GM13977 (cell line): ENCODE data around the gene SRF.

Experiments used
- DNase-seq: peaks from one replicate; pipeline ENCODE4 v3.0.0; 2012; ENCODE audit warnings: low spot score
- in situ Hi-C: fragments of 300-500 bp; cut with MboI; formaldehyde crosslinking; loops from one replicate; pipeline ENCODE4 v1.12.0; 2022; ENCODE audit warnings: low sequenced_read_pairs, low pct_unique_long_range_greater_than_20kb, mixed read lengths, inconsistent platforms; ENCODE audit not compliant: unreplicated experiment
- TF ChIP-seq, protein P1 (sequence below): IDR thresholded peaks from 2 replicates; pipeline ENCODE4 v1.5.1; 2012; ENCODE audit warnings: mild to moderate bottlenecking, control low read depth; ENCODE audit not compliant: insufficient read depth; ENCODE audit errors: extremely low read depth, missing control alignments

The SRF gene

DNA sequence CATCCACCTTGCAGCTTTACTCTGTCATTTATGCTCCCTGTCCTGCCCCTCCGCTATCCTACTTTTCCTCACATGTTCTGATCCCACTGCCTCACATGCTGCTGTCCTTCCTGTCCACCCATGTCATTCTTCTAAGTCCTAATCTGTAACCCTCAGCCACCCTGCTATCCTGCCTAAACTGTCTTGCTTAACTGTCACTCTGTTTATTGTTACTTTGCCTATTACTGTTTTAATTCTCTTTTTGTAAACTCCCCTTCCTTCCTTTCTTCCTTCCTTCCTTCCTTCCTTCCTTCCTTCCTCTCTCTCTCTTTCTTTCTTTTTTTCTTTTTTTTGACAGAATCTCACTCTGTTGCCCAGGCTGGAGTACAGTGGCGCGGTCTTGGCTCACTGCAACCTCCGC, 12.4 kb downstream of the SRF start:
- TF ChIP-seq, protein P1, sequence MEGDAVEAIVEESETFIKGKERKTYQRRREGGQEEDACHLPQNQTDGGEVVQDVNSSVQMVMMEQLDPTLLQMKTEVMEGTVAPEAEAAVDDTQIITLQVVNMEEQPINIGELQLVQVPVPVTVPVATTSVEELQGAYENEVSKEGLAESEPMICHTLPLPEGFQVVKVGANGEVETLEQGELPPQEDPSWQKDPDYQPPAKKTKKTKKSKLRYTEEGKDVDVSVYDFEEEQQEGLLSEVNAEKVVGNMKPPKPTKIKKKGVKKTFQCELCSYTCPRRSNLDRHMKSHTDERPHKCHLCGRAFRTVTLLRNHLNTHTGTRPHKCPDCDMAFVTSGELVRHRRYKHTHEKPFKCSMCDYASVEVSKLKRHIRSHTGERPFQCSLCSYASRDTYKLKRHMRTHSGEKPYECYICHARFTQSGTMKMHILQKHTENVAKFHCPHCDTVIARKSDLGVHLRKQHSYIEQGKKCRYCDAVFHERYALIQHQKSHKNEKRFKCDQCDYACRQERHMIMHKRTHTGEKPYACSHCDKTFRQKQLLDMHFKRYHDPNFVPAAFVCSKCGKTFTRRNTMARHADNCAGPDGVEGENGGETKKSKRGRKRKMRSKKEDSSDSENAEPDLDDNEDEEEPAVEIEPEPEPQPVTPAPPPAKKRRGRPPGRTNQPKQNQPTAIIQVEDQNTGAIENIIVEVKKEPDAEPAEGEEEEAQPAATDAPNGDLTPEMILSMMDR, result no peak
- no peak for DNase-seq
- in situ Hi-C loops, result no loop called here

DNA sequence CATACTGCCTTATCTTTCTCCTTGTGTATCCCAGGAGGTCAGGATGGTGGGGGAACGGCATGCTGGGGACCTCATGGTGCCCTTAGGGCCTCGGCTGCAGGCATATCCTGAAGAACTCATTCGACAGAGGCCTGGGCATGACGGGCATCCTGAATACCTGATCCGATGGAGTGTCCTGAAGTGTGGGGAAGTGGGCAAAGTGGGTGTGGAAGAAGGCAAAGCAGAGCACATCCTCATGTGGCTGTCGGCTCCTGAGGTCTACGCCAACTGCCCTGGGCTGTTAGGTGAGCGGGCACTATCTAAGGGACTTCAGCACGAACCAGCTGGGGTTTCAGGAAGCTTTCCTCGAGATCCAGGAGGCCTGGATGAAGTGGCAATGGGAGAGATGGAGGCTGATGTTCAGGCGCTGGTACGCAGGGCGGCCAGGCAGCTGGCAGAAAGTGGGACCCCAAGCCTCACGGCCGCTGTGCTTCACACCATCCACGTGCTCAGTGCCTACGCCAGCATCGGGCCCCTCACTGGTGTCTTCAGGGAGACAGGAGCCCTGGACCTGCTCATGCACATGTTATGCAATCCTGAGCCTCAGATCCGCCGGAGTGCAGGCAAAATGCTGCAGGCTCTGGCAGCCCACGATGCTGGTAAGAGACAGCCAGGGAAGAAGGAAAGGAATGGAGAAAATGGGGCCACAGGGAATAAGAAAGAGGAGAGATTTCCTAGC, 13.4 kb downstream of the SRF start:
- TF ChIP-seq, protein P1, result no peak
- in situ Hi-C loops, result no loop called here
- no peak for DNase-seq

DNA sequence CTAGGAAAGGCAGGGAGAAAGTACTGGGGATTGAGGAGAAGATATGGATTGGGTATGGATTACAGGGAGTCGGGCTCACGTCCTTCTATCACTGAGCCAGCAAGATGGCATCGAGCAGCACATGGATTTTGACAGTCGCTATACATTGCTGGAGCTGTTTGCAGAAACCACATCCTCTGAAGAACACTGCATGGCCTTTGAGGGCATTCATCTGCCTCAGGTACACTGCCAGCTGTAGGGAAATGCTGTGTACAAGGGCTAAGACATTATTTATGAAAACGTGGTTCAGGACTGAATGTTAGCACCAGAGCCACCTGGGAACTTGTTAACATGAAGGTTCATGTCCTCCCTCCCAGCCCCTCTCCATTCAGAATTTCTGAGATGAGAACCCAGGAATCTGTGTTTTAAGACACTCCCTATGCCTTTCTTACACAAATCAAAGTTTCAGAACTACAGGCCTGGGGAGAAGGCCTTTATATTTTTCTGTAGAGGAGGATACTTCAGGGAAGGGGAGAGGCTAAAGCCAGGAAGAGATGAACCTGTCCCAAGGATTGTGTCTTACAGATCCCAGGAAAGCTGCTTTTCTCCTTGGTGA, 14.4 kb downstream of the SRF start:
- in situ Hi-C loops, result no loop called here
- no peak for DNase-seq
- TF ChIP-seq, protein P1, result no peak

DNA sequence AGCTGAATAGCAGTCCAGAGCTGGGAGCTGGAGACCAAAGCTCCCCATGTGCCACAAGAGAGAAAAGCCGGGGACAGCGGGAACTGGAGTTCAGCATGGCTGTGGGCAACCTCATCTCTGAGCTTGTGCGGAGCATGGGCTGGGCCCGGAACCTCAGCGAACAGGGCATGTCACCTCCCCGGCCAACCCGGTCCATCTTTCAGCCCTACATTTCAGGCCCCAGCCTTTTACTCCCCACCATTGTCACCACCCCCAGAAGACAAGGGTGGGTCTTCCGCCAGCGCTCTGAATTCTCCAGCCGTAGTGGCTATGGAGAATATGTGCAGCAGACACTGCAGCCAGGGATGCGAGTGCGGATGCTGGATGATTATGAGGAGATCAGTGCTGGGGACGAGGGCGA, 14.9 kb downstream of the SRF start:
- in situ Hi-C loops, result no loop called here
- TF ChIP-seq, protein P1, result no peak
- no peak for DNase-seq

DNA sequence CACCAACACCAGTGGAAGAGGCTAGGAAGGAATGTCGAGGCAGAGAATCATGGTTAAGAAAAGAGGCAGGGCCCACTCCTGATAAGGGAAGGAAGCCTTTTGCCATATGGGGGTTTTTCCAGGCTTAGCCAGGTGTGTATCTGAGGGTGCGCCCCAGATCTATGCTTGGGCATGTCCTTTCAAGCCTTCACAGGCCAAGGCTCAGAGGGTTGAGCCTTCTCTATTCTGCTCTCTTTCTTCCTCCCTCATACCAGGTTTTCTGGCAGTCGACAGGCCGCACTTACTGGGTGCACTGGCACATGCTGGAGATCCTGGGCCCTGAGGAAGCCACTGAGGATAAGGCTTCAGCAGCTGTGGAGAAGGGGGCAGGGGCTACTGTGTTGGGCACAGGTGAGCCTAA, 15.6 kb downstream of the SRF start:
- TF ChIP-seq, protein P1, result no peak
- DNase-seq, result no peak
- in situ Hi-C loops, result no loop called here

DNA sequence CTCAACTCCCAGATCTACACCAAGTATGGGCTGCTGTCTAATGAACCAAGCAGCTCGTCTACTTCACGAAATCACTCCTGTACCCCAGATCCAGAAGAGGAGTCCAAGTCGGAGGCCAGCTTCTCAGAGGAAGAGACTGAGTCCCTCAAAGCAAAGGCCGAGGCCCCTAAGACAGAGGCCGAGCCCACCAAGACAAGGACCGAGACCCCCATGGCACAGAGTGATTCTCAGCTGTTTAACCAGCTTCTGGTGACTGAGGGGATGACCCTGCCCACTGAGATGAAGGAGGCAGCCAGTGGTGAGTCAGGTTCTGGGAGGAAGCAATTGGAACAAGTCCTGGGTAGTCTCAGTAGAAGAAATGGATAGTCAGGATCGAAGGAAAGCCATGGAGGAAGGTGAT, 16.8 kb downstream of the SRF start:
- in situ Hi-C loops, result no loop called here
- TF ChIP-seq, protein P1, result no peak
- no peak for DNase-seq
